ENCODE results near the gene MKX.

The MKX gene

GRCh38 chr10:27658788-27659187 lies 86.8 kb downstream of the MKX start:
- H3K79me2 ChIP-seq (ENCODE audit: control insufficient read depth, insufficient read depth, low read length, unreplicated experiment): no peaks in the 10 kb centered on the region
- peaks cover 14% of the 10 kb centered on the region for H3K4me1 ChIP-seq (ENCODE audit: control insufficient read depth, insufficient read depth, low read length, unreplicated experiment)
- no peaks in the 10 kb centered on the region for H3K36me3 ChIP-seq (ENCODE audit: insufficient read depth, low read length)
- no peak overlapping the region for H3K27ac ChIP-seq (ENCODE audit: low read depth, low read length)
- H3K27me3 ChIP-seq (ENCODE audit: insufficient read depth, low read length): no peaks in the 10 kb centered on the region
- H2AFZ ChIP-seq (ENCODE audit: low read length, unreplicated experiment): no peak overlapping the region
- no peak overlapping the region for H3K4me3 ChIP-seq (ENCODE audit: low read depth, low read length)

- Histone ChIP-seq H3K27ac (ENCODE audit: low read depth, low read length) (no peak overlapping the region), H3K36me3 (ENCODE audit: insufficient read depth, low read length) (no peaks in the 10 kb centered on the region), H2AFZ (ENCODE audit: low read length, unreplicated experiment) (no peak overlapping the region), H3K79me2 (ENCODE audit: control insufficient read depth, insufficient read depth, low read length, unreplicated experiment) (no peaks in the 10 kb centered on the region), H3K4me1 (ENCODE audit: control insufficient read depth, insufficient read depth, low read length, unreplicated experiment) (peaks cover 4% of the 10 kb centered on the region), H3K4me3 (ENCODE audit: low read depth, low read length) (no peak overlapping the region), H3K27me3 (ENCODE audit: insufficient read depth, low read length) (no peaks in the 10 kb centered on the region)
Measured at GRCh38 chr10:27655296-27655695, 90.3 kb downstream of the MKX start.

DNA sequence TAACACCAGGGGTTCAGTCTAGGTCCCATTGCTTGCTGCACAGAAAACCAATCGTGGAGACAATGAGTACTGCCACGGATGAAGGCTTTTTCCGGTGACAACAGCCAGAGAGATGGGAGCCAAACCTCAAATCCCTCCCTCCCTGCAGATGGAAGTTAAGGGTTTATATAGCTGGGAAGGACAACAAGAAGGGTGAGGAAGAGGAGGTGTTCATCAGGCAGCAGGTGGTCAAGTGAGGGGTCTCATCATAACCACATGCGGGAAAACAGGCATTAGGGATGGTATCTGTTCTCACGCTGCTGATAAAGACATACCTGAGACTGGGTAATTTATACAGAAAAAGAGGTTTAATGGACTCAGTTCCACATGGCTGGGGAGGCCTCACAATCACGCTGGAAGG lies 91.3 kb downstream of the MKX start:
- no peaks in the 10 kb centered on the region for H3K79me2 ChIP-seq (ENCODE audit: control insufficient read depth, insufficient read depth, low read length, unreplicated experiment)
- H3K36me3 ChIP-seq (ENCODE audit: insufficient read depth, low read length): no peaks in the 10 kb centered on the region
- H3K4me3 ChIP-seq (ENCODE audit: low read depth, low read length): no peak overlapping the region
- peaks cover 4% of the 10 kb centered on the region for H3K4me1 ChIP-seq (ENCODE audit: control insufficient read depth, insufficient read depth, low read length, unreplicated experiment)
- no peak overlapping the region for H2AFZ ChIP-seq (ENCODE audit: low read length, unreplicated experiment)
- H3K27ac ChIP-seq (ENCODE audit: low read depth, low read length): no peak overlapping the region
- no peaks in the 10 kb centered on the region for H3K27me3 ChIP-seq (ENCODE audit: insufficient read depth, low read length)

DNA sequence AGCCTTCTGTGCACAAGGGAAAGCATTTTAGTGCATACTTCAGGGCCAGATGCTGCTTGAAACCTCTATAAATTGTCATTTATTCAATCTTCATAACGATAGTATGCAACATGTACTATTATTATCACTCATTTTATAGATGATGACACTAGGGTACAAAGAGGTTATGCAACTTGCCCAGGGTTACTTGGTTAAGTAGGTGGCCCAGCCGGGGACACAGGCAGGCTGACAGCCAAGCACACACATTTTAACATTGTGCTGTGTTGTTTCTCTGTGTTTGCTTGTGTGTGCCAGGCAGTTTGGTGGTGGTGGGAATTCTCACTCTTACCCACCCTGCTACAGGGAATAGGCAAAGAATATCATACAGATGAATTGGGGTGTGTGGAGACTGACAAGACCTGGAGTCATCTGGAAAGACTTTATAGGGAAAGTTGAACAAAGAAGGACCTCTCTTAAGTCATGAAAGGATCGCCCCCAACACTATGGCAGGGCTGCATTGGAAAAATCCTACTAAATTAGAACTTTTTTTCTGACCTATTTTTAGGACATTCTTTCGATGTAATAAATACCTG lies 98.9 kb downstream of the MKX start:
- Histone ChIP-seq H2AFZ (ENCODE audit: low read length, unreplicated experiment) (no peak overlapping the region), H3K79me2 (ENCODE audit: control insufficient read depth, insufficient read depth, low read length, unreplicated experiment) (no peaks in the 10 kb centered on the region), H3K27ac (ENCODE audit: low read depth, low read length) (no peak overlapping the region), H3K36me3 (ENCODE audit: insufficient read depth, low read length) (no peaks in the 10 kb centered on the region), H3K4me3 (ENCODE audit: low read depth, low read length) (no peak overlapping the region), H3K4me1 (ENCODE audit: control insufficient read depth, insufficient read depth, low read length, unreplicated experiment) (peaks cover 11% of the 10 kb centered on the region), H3K27me3 (ENCODE audit: insufficient read depth, low read length) (no peaks in the 10 kb centered on the region)

DNA sequence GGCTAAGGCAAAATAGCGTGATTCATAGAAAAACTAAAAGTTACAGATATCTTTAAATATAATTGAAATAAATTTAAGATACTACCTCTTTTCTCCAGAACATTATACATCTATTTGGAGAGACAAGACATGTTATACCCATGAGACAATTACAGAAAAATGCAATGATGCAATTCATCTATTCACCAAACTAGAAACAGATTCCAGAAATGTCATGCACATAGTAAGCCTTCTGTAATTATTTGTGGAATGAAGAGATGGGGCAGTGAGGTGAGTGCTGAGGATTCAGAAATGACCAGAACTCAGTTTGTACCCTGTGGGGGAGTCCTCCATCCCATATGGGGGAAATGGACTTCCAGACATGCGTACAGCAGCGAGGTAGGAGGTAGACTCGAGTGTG lies 99.4 kb downstream of the MKX start:
- Histone ChIP-seq H3K36me3 (ENCODE audit: insufficient read depth, low read length) (no peaks in the 10 kb centered on the region), H3K4me3 (ENCODE audit: low read depth, low read length) (no peak overlapping the region), H3K79me2 (ENCODE audit: control insufficient read depth, insufficient read depth, low read length, unreplicated experiment) (no peaks in the 10 kb centered on the region), H3K27ac (ENCODE audit: low read depth, low read length) (no peak overlapping the region), H2AFZ (ENCODE audit: low read length, unreplicated experiment) (no peak overlapping the region), H3K27me3 (ENCODE audit: insufficient read depth, low read length) (no peaks in the 10 kb centered on the region), H3K4me1 (ENCODE audit: control insufficient read depth, insufficient read depth, low read length, unreplicated experiment) (peaks cover 11% of the 10 kb centered on the region)

DNA sequence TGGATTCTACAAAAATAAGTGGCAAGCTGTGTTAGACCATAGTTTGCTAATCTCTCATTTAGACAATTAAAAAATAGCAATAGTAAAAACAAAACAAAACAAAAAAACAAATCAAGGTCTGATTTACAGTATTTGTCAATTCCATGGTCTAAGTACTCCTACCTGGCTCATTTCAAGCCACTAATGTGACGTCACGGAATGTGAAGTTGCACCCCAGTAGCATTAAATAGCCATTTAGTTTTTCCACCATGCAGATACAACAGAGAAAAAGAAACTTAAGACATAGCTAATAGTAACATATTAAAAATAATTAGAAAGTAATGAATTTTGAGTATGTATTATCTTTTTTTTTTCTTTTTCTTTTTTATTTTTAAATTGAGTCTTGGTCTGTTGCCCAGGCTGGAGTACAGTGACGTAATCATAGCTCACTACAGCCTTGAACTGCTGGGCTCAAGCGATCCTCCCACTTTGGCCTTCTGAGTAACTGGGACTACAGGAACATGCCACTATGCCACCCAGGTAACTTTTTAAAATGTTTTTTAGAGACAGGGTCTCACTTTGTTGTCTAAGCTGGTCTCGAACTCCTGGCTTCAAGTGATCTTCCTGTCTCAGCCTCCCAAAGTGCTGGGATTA lies 101.2 kb downstream of the MKX start:
- Histone ChIP-seq H3K79me2 (ENCODE audit: control insufficient read depth, insufficient read depth, low read length, unreplicated experiment) (no peaks in the 10 kb centered on the region), H3K36me3 (ENCODE audit: insufficient read depth, low read length) (no peaks in the 10 kb centered on the region), H3K27ac (ENCODE audit: low read depth, low read length) (no peak overlapping the region)

DNA sequence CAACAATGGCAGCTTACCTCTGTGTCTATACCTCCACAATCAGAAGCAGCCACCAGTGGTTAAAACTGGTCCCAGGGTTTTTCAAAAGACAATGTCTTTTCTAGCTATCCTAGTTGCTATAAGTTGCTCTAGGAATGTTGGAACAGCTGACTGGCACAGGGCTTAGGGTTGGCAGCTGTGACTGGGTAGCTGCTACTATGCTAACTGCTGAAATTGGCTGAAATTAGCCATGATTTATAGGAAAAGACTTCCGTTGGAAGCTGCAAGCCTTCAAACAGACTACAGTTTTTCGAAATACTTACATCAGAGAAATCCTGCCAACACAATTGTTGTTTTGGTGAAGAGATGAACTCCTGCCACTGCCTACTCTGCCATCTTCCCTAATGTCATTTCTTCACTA lies 102.3 kb downstream of the MKX start:
- Histone ChIP-seq H3K4me3 (ENCODE audit: low read depth, low read length) (no peak overlapping the region), H3K27ac (ENCODE audit: low read depth, low read length) (no peak overlapping the region), H3K36me3 (ENCODE audit: insufficient read depth, low read length) (no peaks in the 10 kb centered on the region), H3K4me1 (ENCODE audit: control insufficient read depth, insufficient read depth, low read length, unreplicated experiment) (peaks cover 11% of the 10 kb centered on the region), H3K27me3 (ENCODE audit: insufficient read depth, low read length) (no peaks in the 10 kb centered on the region), H2AFZ (ENCODE audit: low read length, unreplicated experiment) (no peak overlapping the region), H3K79me2 (ENCODE audit: control insufficient read depth, insufficient read depth, low read length, unreplicated experiment) (no peaks in the 10 kb centered on the region)

More for the DNA sequence above, 101.2 kb downstream of the MKX start:
- Histone ChIP-seq H3K4me1 (ENCODE audit: control insufficient read depth, insufficient read depth, low read length, unreplicated experiment) (peaks cover 11% of the 10 kb centered on the region), H3K4me3 (ENCODE audit: low read depth, low read length) (no peak overlapping the region), H3K27me3 (ENCODE audit: insufficient read depth, low read length) (no peaks in the 10 kb centered on the region), H2AFZ (ENCODE audit: low read length, unreplicated experiment) (no peak overlapping the region)

GRCh38 chr10:27642023-27642589 lies 103.5 kb downstream of the MKX start:
- Histone ChIP-seq H3K27ac (ENCODE audit: low read depth, low read length) (no peak overlapping the region), H3K36me3 (ENCODE audit: insufficient read depth, low read length) (no peaks in the 10 kb centered on the region), H3K4me1 (ENCODE audit: control insufficient read depth, insufficient read depth, low read length, unreplicated experiment) (peaks cover 11% of the 10 kb centered on the region), H2AFZ (ENCODE audit: low read length, unreplicated experiment) (no peak overlapping the region), H3K79me2 (ENCODE audit: control insufficient read depth, insufficient read depth, low read length, unreplicated experiment) (no peaks in the 10 kb centered on the region), H3K4me3 (ENCODE audit: low read depth, low read length) (no peak overlapping the region), H3K27me3 (ENCODE audit: insufficient read depth, low read length) (no peaks in the 10 kb centered on the region)

DNA sequence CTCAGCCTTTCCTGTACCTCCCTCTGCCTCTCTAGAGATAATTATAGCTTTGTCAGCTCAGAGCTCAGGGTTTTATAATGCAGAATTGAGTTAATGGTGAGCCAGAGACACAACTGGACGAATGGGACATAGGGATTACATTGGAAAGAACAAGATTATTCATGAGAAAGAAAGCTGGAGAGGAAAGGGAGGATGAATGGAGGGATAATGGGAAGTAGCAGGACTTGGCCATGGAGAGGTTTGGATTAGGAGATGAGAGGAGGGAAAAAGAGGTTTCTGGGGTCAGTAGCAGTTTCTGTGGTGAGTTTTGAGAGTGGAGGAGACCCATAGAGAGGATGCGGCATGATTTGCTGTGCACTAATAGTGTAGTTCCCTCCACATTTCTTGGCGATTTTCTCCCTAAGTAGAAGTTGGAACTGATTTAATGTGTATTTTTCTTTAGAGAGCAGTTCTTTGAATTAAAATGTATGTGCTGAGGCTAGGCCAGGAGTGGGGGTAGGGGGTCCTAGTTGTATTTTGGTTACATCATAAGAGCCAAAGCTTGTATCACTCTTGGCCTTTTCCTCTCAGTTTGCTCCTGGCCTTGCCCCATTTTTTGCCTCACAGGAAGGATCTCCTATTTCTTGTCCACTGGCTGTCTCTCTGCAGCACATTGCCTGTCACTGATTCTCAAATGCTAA lies 107.4 kb downstream of the MKX start:
- Histone ChIP-seq H3K79me2 (ENCODE audit: control insufficient read depth, insufficient read depth, low read length, unreplicated experiment) (no peaks in the 10 kb centered on the region), H3K27me3 (ENCODE audit: insufficient read depth, low read length) (0 out of 2 replicates have a peak, but pooled peaks cover 3% of the 10 kb centered on the region), H3K27ac (ENCODE audit: low read depth, low read length) (no peak overlapping the region), H3K4me1 (ENCODE audit: control insufficient read depth, insufficient read depth, low read length, unreplicated experiment) (no peaks in the 10 kb centered on the region), H3K36me3 (ENCODE audit: insufficient read depth, low read length) (no peaks in the 10 kb centered on the region), H2AFZ (ENCODE audit: low read length, unreplicated experiment) (no peak overlapping the region), H3K4me3 (ENCODE audit: low read depth, low read length) (no peak overlapping the region)

DNA sequence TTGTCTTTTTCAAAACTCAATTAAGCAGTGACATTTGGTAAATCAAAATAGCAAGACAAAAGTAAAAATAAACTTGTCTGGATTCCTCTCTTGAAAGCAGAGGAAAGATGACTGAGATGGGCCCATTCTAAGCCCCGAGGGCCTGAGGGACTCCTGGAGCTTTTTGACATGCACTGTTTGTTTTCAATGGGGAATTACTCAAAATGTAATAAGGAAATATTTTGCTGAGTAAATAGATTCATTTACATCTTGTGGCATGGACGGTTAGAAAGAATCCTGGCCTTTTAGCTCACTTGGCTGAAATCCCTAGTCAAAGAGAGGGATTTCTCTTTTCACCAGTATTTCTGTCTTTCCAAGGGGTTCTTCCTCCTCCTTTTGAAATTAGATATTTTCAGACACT lies 108.0 kb downstream of the MKX start:
- no peak overlapping the region for H3K27ac ChIP-seq (ENCODE audit: low read depth, low read length)
- no peak overlapping the region for H3K4me3 ChIP-seq (ENCODE audit: low read depth, low read length)
- H2AFZ ChIP-seq (ENCODE audit: low read length, unreplicated experiment): no peak overlapping the region
- H3K4me1 ChIP-seq (ENCODE audit: control insufficient read depth, insufficient read depth, low read length, unreplicated experiment): no peaks in the 10 kb centered on the region
- H3K36me3 ChIP-seq (ENCODE audit: insufficient read depth, low read length): no peaks in the 10 kb centered on the region
- no peaks in the 10 kb centered on the region for H3K79me2 ChIP-seq (ENCODE audit: control insufficient read depth, insufficient read depth, low read length, unreplicated experiment)
- 0 out of 2 replicates have a peak, but pooled peaks cover 3% of the 10 kb centered on the region for H3K27me3 ChIP-seq (ENCODE audit: insufficient read depth, low read length)
